GM12874 (cell line): Measurements from ENCODE around the gene SLC22A12.

Experiments
- TF ChIP-seq, protein P1 (sequence below): IDR thresholded peaks from 2 replicates; pipeline ENCODE4 v1.5.1; 2011; ENCODE audit warnings: low read depth, mild to moderate bottlenecking, control low read depth, low read length, moderate library complexity; ENCODE audit not compliant: insufficient read depth

Gene SLC22A12

GRCh38 chr11:64605244-64605560 is 14.2 kb downstream of the SLC22A12 start:
- TF ChIP-seq, protein P1, sequence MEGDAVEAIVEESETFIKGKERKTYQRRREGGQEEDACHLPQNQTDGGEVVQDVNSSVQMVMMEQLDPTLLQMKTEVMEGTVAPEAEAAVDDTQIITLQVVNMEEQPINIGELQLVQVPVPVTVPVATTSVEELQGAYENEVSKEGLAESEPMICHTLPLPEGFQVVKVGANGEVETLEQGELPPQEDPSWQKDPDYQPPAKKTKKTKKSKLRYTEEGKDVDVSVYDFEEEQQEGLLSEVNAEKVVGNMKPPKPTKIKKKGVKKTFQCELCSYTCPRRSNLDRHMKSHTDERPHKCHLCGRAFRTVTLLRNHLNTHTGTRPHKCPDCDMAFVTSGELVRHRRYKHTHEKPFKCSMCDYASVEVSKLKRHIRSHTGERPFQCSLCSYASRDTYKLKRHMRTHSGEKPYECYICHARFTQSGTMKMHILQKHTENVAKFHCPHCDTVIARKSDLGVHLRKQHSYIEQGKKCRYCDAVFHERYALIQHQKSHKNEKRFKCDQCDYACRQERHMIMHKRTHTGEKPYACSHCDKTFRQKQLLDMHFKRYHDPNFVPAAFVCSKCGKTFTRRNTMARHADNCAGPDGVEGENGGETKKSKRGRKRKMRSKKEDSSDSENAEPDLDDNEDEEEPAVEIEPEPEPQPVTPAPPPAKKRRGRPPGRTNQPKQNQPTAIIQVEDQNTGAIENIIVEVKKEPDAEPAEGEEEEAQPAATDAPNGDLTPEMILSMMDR: no peak

- TF ChIP-seq, protein P1: no peak
Observed at GRCh38 chr11:64605656-64606585, 14.9 kb downstream of the SLC22A12 start.

- TF ChIP-seq, protein P1: no peak
Observed at GRCh38 chr11:64606796-64607380, 15.9 kb downstream of the SLC22A12 start.

GRCh38 chr11:64607381-64607985 is 16.5 kb downstream of the SLC22A12 start:
- TF ChIP-seq, protein P1: no peak

- TF ChIP-seq, protein P1: no peak
Observed at GRCh38 chr11:64608046-64608445, 17.0 kb downstream of the SLC22A12 start.

GRCh38 chr11:64608636-64609035 is 17.6 kb downstream of the SLC22A12 start:
- TF ChIP-seq, protein P1: no peak

- TF ChIP-seq, protein P1: no peak
Observed at GRCh38 chr11:64609436-64610047, 18.5 kb downstream of the SLC22A12 start.
